HG03354 (cell line): Measurements from ENCODE around the gene LHFPL5.

Source experiments
- ATAC-seq: cut with Tn5 transposase; IDR thresholded peaks from one replicate; pipeline ENCODE4 v1.9.1; 2021; ENCODE audit warnings: mild to moderate bottlenecking; ENCODE audit not compliant: unreplicated experiment, poor library complexity, severe bottlenecking

The LHFPL5 gene

DNA sequence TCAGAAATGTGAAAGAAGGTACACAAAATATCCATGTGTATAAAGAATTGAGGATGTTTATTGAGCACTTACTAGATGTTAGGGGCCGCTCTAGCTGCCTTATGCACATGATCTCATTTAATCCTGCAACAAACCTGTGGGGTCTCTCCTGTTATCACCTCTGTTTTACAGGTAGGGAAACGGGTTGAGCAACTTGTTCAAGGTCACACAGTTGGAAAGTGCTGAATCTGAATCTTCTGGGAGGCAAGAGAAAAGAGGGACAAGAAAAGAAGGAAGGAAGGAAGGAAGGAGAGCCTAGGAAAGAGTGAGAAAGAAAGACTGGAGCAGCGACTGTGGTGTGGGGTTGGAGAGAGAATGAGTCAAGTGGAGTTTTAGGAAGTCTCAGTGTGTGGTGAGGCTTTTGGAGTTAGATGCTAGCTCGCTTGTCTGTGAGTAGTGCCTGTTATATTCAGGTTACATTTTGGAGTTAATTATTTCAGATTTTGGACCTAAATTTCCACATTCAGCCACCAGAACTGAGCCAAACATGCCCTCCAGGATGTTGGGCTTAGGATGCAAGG lies 16.6 kb upstream of the LHFPL5 start:
- no peak for ATAC-seq

GRCh38 chr6:35790683-35791082 lies 14.5 kb upstream of the LHFPL5 start:
- ATAC-seq, result no peak

DNA sequence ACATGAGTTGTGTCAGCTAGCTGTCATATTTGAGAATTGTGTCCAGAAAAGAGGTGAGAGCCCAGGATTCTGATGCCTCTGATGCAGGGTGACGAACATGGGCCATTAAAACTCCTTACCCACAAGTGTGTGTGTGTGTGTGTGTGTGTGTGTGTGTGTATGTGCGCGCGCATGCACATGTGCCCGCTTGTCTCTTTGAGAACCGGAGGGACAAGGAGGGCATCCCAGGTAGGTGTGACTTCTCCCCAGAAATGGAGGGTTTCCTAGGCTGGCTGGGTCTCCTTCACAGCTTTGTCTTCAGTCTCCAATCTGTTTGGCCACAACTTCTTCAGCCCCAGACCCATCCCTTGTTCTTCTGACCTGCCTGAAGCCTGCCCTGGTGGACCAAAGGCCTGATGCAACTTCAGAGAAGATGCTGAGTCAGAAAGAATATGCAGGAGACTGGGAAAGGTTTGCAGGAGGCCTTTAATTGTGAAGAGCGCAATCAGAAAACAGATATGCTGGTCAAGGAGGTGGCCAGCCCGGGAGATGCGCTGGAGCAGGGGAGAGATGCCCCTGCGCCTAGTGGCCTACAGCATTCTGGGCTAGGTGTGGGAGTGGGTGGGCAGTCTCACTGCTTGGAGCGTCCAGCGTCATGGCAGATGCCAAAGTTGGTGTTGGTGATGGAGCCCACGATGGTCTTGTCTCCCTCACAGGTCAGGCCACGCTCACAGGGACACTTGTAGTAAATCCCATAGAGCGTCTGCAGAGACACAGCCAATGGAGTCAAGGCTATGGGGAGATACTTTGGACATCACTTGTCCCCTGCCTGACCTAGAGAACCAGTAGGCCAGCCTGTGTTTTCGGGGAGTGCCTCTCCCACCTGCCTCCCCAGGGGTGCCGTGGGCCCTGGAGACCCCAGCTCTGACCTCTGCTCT lies 10.4 kb upstream of the LHFPL5 start:
- no peak for ATAC-seq

DNA sequence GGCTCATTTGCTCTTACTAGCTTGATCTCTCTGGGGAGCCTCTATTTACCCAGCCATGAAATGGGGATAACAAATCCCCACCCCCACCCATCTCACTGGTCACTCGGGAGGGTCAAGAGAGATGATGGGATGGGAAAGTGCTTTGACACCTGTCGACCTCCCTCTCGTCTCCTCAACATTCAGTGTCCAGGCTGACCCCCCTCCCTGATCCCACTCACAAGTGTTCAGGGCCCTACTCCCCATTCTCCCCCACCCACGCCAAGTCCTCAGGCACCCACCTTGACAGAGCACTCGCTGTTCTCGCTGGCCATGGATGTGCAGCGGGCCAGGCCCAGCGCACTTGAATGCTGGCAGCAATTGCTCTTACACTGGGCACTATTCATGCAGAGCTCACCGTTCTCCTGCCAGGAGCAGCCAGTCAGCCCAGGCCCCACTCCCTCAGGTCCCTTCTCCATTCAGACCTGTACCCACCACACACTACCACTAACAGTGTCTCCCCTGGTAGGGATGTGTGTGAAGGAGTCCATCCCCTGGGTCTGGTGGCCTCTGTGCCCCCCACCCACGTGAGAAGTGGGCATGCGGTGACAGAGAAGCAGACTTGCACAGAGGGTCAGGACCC lies 9.6 kb upstream of the LHFPL5 start:
- no peak for ATAC-seq

DNA sequence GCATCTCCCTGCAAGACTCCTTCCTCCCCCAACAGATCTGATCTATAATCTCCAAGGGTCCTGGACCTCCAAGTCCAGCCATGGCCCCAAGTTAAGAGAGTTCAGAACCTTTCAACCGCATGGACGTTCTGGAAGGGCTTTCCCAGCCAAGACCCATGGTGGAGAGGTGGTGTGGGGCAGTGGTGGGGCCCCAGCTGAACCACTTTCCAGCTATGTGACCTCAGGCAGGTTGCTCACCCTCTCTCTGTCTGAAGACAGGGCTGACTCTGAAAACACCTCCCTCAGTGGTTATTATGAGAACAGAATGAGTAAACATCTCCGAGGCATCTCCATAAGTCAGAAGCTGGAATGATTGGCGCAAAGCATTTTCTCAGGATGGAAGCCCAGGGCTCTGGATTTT lies 8.9 kb upstream of the LHFPL5 start:
- ATAC-seq, result no peak

GRCh38 chr6:35797837-35798526 lies 7.2 kb upstream of the LHFPL5 start:
- no peak for ATAC-seq

GRCh38 chr6:35798706-35799105 lies 6.4 kb upstream of the LHFPL5 start:
- no peak for ATAC-seq

- no peak for ATAC-seq
Observed at GRCh38 chr6:35801148-35801547, 4.0 kb upstream of the LHFPL5 start.

DNA sequence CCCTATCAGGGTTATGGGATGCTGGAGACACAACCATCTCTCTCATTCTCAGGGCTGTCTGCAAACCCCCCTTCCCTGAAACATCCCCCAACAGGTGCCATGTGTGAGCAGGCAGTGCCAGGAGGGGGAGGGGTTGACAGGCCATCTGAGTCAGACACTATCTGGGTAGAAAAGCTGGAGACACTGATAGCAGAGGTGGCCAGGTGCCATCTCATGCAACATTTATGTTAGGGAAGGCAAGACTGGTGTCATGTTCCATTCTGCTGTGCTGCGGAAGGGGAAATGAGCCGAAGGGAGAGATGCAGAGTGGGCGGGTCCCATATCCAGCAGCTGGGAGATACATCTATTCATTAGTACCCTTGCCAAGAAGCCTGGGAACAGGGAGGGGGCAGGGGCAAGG lies 3.5 kb downstream of the LHFPL5 start:
- ATAC-seq, result no peak

- ATAC-seq, result no peak
Observed at GRCh38 chr6:35809809-35810208, 4.7 kb downstream of the LHFPL5 start.

DNA sequence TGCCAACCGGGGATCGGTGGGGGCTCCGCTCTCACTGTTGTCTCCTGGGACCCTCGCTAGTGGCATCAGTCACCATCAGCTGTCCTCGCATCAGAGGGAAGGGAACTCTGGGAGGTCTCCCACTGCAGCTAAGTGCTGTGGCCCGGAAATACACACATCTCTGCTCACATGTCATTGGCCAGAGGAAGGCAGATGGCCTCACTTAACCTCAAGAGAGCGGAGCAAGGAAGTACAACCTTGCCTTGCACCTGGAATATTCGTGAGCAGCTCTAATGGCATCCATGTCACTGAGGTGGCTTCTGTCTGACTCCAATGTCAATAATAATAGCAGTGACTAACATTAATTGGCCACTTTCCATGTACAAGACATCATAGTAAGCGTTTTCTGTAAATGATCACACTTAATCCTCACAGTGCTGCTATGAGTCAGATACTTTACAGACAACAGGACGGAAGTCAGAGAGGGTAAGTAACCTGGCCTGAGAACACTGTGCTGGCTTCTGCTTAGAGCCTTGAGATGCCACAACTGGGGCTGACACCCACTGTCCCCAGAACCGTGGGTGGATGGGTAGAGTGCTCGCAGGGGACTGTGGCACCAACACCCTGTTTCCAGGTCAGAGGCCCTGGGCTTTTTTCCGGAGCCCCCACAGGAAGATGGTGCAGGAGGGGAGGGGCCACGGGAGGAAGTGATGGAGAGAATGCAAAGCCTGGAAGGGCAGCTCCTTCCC lies 6.0 kb downstream of the LHFPL5 start:
- ATAC-seq, result no peak

GRCh38 chr6:35811699-35811995 lies 6.5 kb downstream of the LHFPL5 start:
- no peak for ATAC-seq

- ATAC-seq, result no peak
Observed at GRCh38 chr6:35817515-35817914, 12.4 kb downstream of the LHFPL5 start.

DNA sequence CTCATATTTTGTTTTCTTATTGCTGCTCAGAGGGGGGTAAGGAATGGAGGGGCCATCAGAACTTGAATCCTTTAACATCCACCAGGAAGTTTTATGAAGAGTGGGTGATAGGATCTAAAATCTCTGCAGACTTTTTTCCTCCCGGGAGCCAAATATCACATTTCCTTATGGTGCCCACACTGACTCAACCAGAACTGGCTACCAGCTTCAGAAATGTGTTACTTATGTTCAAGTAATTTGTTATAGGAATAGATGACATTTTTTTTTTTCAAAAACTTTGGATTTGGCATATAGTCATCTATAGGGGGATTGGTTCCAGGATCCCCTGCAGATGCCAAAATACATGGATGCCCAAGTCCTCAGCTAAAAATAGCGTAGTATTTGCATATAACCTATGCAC lies 18.4 kb downstream of the LHFPL5 start:
- no peak for ATAC-seq

- ATAC-seq, result no peak
Observed at GRCh38 chr6:35824552-35825192, 19.5 kb downstream of the LHFPL5 start.

DNA sequence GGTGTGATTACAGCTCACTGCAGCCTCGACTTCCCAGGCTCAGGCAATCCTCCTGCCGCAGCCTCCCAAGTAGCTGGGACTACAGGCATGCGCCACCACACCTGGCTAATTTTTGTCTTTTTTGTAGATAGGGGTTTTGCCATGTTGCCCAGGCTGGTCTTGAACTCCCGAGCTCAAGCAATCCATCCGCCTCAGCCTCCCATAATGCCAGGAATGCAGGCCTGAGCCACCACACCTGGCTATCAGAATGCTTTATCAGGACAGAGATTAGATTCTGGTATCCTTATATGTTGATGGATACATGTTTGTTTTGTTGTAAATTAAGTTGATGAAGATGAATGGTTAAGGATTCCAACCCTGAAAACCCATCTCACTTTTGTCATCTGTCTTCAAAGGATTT lies 24.2 kb downstream of the LHFPL5 start:
- ATAC-seq, result no peak

DNA sequence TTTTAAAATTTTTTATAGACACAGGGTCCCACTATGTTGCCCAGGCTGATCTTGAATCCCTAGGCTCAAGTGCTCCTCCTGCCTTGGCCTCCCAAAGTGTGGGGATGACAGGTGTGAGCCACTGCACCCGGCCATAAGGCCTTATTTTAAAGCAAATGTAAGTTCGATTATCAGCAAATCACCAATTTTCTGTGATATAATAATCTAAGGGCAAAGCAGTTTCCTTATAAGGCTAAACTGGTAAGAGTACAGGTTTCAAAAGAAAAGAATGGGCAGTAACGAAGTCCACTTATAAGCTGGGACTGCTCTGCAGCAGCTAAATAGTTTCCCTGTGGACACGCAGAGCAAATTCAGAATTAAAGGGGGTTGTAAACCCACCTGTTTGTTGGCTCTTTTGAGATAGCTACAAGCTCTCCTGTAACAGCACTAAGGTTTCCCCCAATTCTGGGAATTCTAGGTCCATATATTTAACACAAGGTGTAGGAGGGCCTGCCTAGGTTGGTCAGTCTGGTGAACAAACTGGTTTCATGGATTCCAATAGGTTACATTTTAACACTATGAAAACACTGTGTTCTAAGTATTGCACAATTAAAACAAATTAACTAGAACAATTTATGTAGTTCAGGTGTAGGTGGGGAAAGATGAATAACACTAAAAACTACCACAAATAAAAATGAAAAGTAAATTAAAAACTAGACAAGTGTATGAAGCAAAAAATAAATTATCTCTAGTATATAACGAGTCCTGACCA lies 26.3 kb downstream of the LHFPL5 start:
- ATAC-seq, result no peak

DNA sequence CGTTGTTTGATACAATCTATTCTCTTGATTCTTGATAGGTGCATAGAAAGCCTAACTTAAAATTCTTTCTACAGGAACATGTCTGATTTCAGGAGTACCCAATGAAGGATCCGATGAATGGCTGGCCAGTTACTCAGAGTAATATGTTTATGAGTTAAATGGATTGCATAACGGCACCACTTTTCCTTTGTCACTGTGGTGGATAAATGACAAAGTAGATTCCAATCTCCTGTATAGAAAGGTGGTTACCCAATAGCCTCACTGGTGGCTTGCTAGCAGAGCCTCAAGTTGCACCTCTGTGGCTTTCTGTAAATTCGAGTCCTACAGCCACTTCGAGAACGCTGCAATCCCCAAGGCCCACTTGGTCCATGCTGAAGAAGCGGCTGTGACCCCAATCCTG lies 28.4 kb downstream of the LHFPL5 start:
- ATAC-seq, result no peak

GRCh38 chr6:35839019-35839418 lies 33.9 kb downstream of the LHFPL5 start:
- no peak for ATAC-seq
